ENCODE data around the gene ALDH1B1. TPM values are rescaled to one million over a fixed set of nuclear protein-coding genes. Genes with fewer than 3 reads are reported as not detected.
A peak's percentile ranks its signal among the peaks of the same experiment; 100 is the strongest.

The ALDH1B1 gene
- total and polyA plus RNA-seq, 9 of the 15 experiments (the other 6 are each of a cell fraction or from before 2014, with no cell fraction given) = 8.6 to 46.5 (median 30.8) TPM

DNA sequence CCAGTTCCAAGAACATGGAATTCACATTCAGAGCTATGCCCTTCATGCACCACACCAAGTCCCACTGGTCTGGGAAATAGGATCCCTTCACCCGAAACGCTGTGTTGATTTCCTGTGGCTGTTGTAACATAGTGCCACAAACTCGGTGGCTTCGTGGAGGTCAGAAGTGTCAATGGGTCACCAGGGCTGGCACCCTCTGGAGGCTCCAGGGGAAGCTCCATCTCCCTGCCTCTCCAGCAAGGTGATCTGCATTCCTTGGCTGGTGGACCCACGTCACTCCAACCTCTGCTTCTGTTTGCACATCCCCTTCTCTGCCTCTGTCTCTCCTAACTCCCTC lies 28.9 kb upstream of the ALDH1B1 start:
- H3K4me2 ChIP-seq (ENCODE audit: insufficient read depth, low read length) = no peak overlapping the region; the same call in 1 of the 2 replicates
- FAIRE-seq (no peak), DNase-seq (ENCODE audit: extremely low read depth in 1 of 4, low spot score in 3 of 4) (no peak), ATAC-seq (no peak)
- ChIA-PET POLR2A (no interaction called here), CTCF (ENCODE audit: low intra/inter-chr PET ratio) (interaction anchor here (0.6 to 1.5 kb wide), 7 partner anchors 276 to 882 kb away, joined by 3 to 20 read pairs (median 5); partner anchors contain the start of gene SLC25A51)
- peak overlapping the region; percentile 57; the same call in 1 of the 2 replicates for H2AFZ ChIP-seq (ENCODE audit: low read depth, low read length)
- BruUV-seq (replicated peaks) = no TSS peak
- H4K20me1 ChIP-seq (replicated peaks; ENCODE audit: control insufficient read depth, insufficient read depth, low read length) = no peaks in the 10 kb centered on the region; the same call in 1 of the 2 replicates
- H3K36me3 ChIP-seq (ENCODE audit: control insufficient read depth, insufficient read depth, low read length) = no peaks in the 10 kb centered on the region
- H3K9me3 ChIP-seq (replicated peaks; ENCODE audit: control insufficient read depth, insufficient read depth, low read depth, low read length) = no peaks in the 10 kb centered on the region
- intact Hi-C loops (cut with micrococcal nuclease) = loop anchor here (1.0 to 10.0 kb wide), 5 partner anchors 209 to 881 kb away; no protein-coding TSS in a partner anchor
- H3K4me1 ChIP-seq (replicated peaks in 1 of 2; ENCODE audit: control insufficient read depth in 2 of 2, insufficient read depth in 2 of 2, low read length in 2 of 2) = peaks cover 0 to 4% of the 10 kb centered on the region in 2 experiments; a peak in 2 of 5 replicates
- no peak for TF ChIP-seq SLC30A9 (CRISPR knock-in tag; IDR thresholded peaks at IDR 0.05)
- TF ChIP-seq PTBP1 (IDR thresholded peaks at IDR 0.05; ENCODE audit: low read depth, low read length) = no peak
- no peak for TF ChIP-seq ATF1 (CRISPR knock-in tag; IDR thresholded peaks at IDR 0.05)
- no peak for TF ChIP-seq ATF1 (tag; IDR thresholded peaks at IDR 0.05)
- TF ChIP-seq, protein P1, sequence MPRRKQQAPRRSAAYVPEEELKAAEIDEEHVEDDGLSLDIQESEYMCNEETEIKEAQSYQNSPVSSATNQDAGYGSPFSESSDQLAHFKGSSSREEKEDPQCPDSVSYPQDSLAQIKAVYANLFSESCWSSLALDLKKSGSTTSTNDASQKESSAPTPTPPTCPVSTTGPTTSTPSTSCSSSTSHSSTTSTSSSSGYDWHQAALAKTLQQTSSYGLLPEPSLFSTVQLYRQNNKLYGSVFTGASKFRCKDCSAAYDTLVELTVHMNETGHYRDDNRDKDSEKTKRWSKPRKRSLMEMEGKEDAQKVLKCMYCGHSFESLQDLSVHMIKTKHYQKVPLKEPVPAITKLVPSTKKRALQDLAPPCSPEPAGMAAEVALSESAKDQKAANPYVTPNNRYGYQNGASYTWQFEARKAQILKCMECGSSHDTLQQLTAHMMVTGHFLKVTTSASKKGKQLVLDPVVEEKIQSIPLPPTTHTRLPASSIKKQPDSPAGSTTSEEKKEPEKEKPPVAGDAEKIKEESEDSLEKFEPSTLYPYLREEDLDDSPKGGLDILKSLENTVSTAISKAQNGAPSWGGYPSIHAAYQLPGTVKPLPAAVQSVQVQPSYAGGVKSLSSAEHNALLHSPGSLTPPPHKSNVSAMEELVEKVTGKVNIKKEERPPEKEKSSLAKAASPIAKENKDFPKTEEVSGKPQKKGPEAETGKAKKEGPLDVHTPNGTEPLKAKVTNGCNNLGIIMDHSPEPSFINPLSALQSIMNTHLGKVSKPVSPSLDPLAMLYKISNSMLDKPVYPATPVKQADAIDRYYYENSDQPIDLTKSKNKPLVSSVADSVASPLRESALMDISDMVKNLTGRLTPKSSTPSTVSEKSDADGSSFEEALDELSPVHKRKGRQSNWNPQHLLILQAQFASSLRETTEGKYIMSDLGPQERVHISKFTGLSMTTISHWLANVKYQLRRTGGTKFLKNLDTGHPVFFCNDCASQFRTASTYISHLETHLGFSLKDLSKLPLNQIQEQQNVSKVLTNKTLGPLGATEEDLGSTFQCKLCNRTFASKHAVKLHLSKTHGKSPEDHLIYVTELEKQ (CRISPR knock-in tag; IDR thresholded peaks at IDR 0.05) = no peak
- no peak for TF ChIP-seq ETV1 (tag; conservative IDR thresholded peaks at IDR 0.05; ENCODE audit: low read depth)
- TF ChIP-seq TEAD4 (IDR thresholded peaks at IDR 0.05; ENCODE audit: low read length) = no peak
- TF ChIP-seq TEAD4 (CRISPR knock-in tag; IDR thresholded peaks at IDR 0.05; ENCODE audit: borderline replicate concordance) = no peak
- TF ChIP-seq SMARCA4 (IDR thresholded peaks at IDR 0.05) = no peak
- H3K4me3 ChIP-seq = no peak overlapping the region
- H3K9me1 ChIP-seq (ENCODE audit: control insufficient read depth, insufficient read depth, low read length) = no peaks in the 10 kb centered on the region
- in situ Hi-C loops (cut with MboI) = loop anchor here (25.0 kb wide), 2 partner anchors 626 to 876 kb away; partner anchors contain the start of gene POLR1E
- H3K27me3 ChIP-seq (ENCODE audit: control insufficient read depth in 2 of 2, insufficient read depth in 2 of 2, low read length in 2 of 2) = peaks cover 17 to 26% of the 10 kb centered on the region in 2 experiments
- H3K27ac ChIP-seq (ENCODE audit: extremely low read depth, low read depth, low read length) = no peak overlapping the region
- 0% methylated on average over 5 of the region's 5 CpGs for WGBS (ENCODE audit: insufficient coverage, low coverage, missing lambda C conversion rate)
- H3K79me2 ChIP-seq (ENCODE audit: control insufficient read depth, insufficient read depth, low read length) = no peaks in the 10 kb centered on the region
- H3K9ac ChIP-seq (ENCODE audit: insufficient read depth in 1 of 2, low read depth in 2 of 2, low read length in 2 of 2) = no peak overlapping the region
